BJ (cell line): ENCODE measurements around the gene HDDC2. TPM values are rescaled to one million over a fixed set of nuclear protein-coding genes. Genes with fewer than 3 reads are reported as not detected.

Experiments used
- CTCF ChIA-PET: fragments of 350-600 bp; formaldehyde crosslinking; extraction: SDS; loops from one replicate; lab custom pipeline; 2021; ENCODE audit warnings: antibody characterized with exemption, inconsistent platforms; lab: Yijun Ruan, JAX
- POLR2A ChIA-PET: fragments of 300-600 bp; sonication (Branson Sonifier 250); formaldehyde crosslinking; extraction: SDS; loops from one replicate; lab custom pipeline; 2021; ENCODE audit warnings: antibody characterized with exemption; lab: Charles Lee
- DNase-seq: peaks from one replicate; pipeline ENCODE4 v3.0.0-alpha.2; 2011; ENCODE audit warnings: low read depth
- H3K27me3 ChIP-seq: 2 replicates; pipeline ENCODE4 v1.6.0; 2011; ENCODE audit warnings: low read length; ENCODE audit not compliant: control insufficient read depth, insufficient read depth
- H3K36me3 ChIP-seq: 2 replicates; pipeline ENCODE4 v1.5.1; 2011; ENCODE audit warnings: low read length; ENCODE audit not compliant: control insufficient read depth, insufficient read depth
- H3K4me3 ChIP-seq: 2 replicates; pipeline ENCODE4 v1.5.1; 2011; ENCODE audit warnings: low read depth, mild to moderate bottlenecking, control low read depth, low read length
- polyA plus RNA-seq: library from polyadenylated mRNA; depleted of rRNA; stranded (reverse); fragments of >200 nt; gene quantifications from 2 replicates; pipeline ENCODE4 v1.2.3, GENCODE V29; 2011
- TF ChIP-seq, protein P1 (sequence below): IDR thresholded peaks from 2 replicates; pipeline ENCODE4 v1.5.1; 2011; ENCODE audit warnings: low read depth, mild to moderate bottlenecking, control low read depth, inconsistent platforms, low read length, moderate library complexity; ENCODE audit not compliant: insufficient read depth

Gene HDDC2
- polyA plus RNA-seq, 1 experiment = 109 TPM

DNA sequence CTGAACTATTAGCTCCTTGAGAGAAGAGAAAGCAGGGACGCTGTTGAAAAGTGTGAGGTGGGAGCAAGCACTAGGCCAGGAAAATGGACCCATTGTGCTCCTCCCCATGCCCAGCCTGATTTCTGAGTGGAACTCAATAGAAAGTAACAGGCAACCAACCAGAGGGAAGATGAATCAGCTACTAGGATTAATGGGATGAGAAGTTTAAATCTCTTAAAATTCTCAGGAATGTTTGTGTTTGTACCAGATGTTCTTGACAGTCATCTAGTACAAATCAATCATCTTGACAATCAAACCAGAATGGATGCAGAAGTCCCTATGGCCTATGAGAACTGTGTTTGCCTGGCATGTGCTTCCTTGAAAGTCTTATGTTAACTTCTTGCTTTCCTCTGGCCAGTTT is 48.9 kb downstream of the HDDC2 start:
- POLR2A ChIA-PET = interaction anchor here (0.6 kb wide), 1 partner anchor 50 kb away, joined by 3 read pairs; no protein-coding TSS in a partner anchor
- H3K36me3 ChIP-seq = no peaks in the 10 kb centered on the region
- CTCF ChIA-PET = no interaction called here

GRCh38 chr6:125251516-125252220 is 50.1 kb downstream of the HDDC2 start:
- Histone ChIP-seq H3K27me3 (no peaks in the 10 kb centered on the region), H3K4me3 (no peak overlapping the region), H3K36me3 (no peaks in the 10 kb centered on the region)
- ChIA-PET POLR2A (interaction anchor here (0.7 kb wide), 3 partner anchors 72 to 689 kb away, joined by 3 to 4 read pairs (median 3); no protein-coding TSS in a partner anchor), CTCF (interaction anchor here (1.3 to 2.7 kb wide), 3 partner anchors 10 to 50 kb away, joined by 3 to 8 read pairs (median 3); partner anchors contain the start of gene HDDC2)
- TF ChIP-seq, protein P1, sequence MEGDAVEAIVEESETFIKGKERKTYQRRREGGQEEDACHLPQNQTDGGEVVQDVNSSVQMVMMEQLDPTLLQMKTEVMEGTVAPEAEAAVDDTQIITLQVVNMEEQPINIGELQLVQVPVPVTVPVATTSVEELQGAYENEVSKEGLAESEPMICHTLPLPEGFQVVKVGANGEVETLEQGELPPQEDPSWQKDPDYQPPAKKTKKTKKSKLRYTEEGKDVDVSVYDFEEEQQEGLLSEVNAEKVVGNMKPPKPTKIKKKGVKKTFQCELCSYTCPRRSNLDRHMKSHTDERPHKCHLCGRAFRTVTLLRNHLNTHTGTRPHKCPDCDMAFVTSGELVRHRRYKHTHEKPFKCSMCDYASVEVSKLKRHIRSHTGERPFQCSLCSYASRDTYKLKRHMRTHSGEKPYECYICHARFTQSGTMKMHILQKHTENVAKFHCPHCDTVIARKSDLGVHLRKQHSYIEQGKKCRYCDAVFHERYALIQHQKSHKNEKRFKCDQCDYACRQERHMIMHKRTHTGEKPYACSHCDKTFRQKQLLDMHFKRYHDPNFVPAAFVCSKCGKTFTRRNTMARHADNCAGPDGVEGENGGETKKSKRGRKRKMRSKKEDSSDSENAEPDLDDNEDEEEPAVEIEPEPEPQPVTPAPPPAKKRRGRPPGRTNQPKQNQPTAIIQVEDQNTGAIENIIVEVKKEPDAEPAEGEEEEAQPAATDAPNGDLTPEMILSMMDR = no peak
- DNase-seq = no peak

More for the DNA sequence above, 48.9 kb downstream of the HDDC2 start:
- no peaks in the 10 kb centered on the region for H3K27me3 ChIP-seq
- H3K4me3 ChIP-seq = no peak overlapping the region
- no peak for DNase-seq
- TF ChIP-seq, protein P1 = no peak

DNA sequence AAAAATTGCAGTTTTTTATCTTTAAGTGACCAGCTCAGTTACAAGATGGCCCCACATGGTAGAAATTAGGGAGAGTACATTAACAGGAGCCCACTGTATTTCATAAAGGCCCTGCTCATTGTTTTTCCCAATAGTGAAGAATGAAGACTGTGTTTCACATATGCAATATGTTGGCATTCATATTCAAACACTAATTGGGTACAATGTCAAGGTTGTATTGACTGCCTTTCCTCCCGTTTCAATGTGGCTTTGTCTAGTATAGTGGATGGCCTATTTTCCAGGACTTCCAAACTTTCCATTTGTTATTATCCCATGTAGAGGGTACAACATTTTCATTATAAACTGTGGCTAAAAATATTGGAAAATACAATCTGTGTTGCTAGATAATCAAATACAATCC is 51.3 kb downstream of the HDDC2 start:
- Histone ChIP-seq H3K4me3 (no peak overlapping the region), H3K36me3 (no peaks in the 10 kb centered on the region), H3K27me3 (no peaks in the 10 kb centered on the region)
- TF ChIP-seq, protein P1 = no peak
- DNase-seq = no peak
- ChIA-PET POLR2A (no interaction called here), CTCF (interaction anchor here (0.6 to 2.7 kb wide), 4 partner anchors 9 to 607 kb away, joined by 3 to 8 read pairs (median 4); partner anchors contain the start of gene HDDC2)

GRCh38 chr6:125248136-125248535 is 53.6 kb downstream of the HDDC2 start:
- H3K27me3 ChIP-seq = no peaks in the 10 kb centered on the region
- DNase-seq = no peak
- H3K36me3 ChIP-seq = no peaks in the 10 kb centered on the region
- ChIA-PET CTCF (interaction anchor here (1.4 kb wide), 1 partner anchor 14 kb away, joined by 5 read pairs; no protein-coding TSS in a partner anchor), POLR2A (no interaction called here)
- TF ChIP-seq, protein P1 = no peak
- no peak overlapping the region for H3K4me3 ChIP-seq

GRCh38 chr6:125246566-125246965 is 55.2 kb downstream of the HDDC2 start:
- no peaks in the 10 kb centered on the region for H3K36me3 ChIP-seq
- H3K27me3 ChIP-seq = no peaks in the 10 kb centered on the region
- TF ChIP-seq, protein P1 = no peak
- no peak overlapping the region for H3K4me3 ChIP-seq
- POLR2A ChIA-PET = no interaction called here
- DNase-seq = no peak
- CTCF ChIA-PET = interaction anchor here (1.4 kb wide), 1 partner anchor 63 kb away, joined by 3 read pairs; no protein-coding TSS in a partner anchor
